NT2/D1 (cell line): Measurements from ENCODE around the gene SLC6A20.

Source experiments
- DNase-seq: peaks from one replicate; pipeline ENCODE4 v3.0.0-alpha.2; 2011; ENCODE audit warnings: low read depth, low spot score
- H3K27me3 ChIP-seq: 2 replicates; pipeline ENCODE4 v1.6.0; 2011; ENCODE audit warnings: mild to moderate bottlenecking; ENCODE audit not compliant: insufficient read length, insufficient read depth
- H3K36me3 ChIP-seq: 2 replicates; pipeline ENCODE4 v1.6.1; 2011; ENCODE audit warnings: mild to moderate bottlenecking, low read length, mixed read lengths; ENCODE audit not compliant: insufficient read depth, insufficient read length
- H3K4me1 ChIP-seq: 2 replicates; pipeline ENCODE4 v1.5.1; 2011; ENCODE audit not compliant: insufficient read depth, insufficient read length
- H3K4me3 ChIP-seq: 2 replicates; pipeline ENCODE4 v1.5.1; 2011; ENCODE audit warnings: low read depth; ENCODE audit not compliant: insufficient read length
- H3K9ac ChIP-seq: 2 replicates; pipeline ENCODE4 v1.6.0; 2011; ENCODE audit warnings: low read depth; ENCODE audit not compliant: insufficient read length
- H3K9me3 ChIP-seq: 2 replicates; pipeline ENCODE4 v1.5.1; 2011; ENCODE audit warnings: mild to moderate bottlenecking, low read length; ENCODE audit not compliant: insufficient read depth
- SUZ12 ChIP-seq: IDR thresholded peaks from 2 replicates; pipeline ENCODE4 v1.6.1; 2011; ENCODE audit not compliant: insufficient read length, insufficient read depth; ENCODE audit errors: extremely low read depth
- YY1 ChIP-seq: IDR thresholded peaks from 2 replicates; pipeline ENCODE4 v1.6.1; 2011; ENCODE audit not compliant: insufficient read length, insufficient read depth
- ZNF274 ChIP-seq: IDR thresholded peaks from 2 replicates; pipeline ENCODE4 v1.6.1; 2011; ENCODE audit warnings: mild to moderate bottlenecking, low read depth, low read length

Gene SLC6A20

GRCh38 chr3:45774581-45775521, 21.5 kb downstream of the SLC6A20 start:
- Histone ChIP-seq H3K9me3 (no peaks in the 10 kb centered on the region), H3K4me1 (peaks cover 8% of the 10 kb centered on the region), H3K36me3 (no peaks in the 10 kb centered on the region), H3K9ac (no peak overlapping the region), H3K4me3 (no peak overlapping the region), H3K27me3 (no peaks in the 10 kb centered on the region)
- no peak for DNase-seq
- TF ChIP-seq SUZ12, result no peak
- no peak for TF ChIP-seq YY1
- no peak for TF ChIP-seq ZNF274

GRCh38 chr3:45773714-45774449, 22.5 kb downstream of the SLC6A20 start:
- no peak for DNase-seq
- Histone ChIP-seq H3K9ac (no peak overlapping the region), H3K27me3 (no peaks in the 10 kb centered on the region), H3K4me3 (no peak overlapping the region), H3K36me3 (no peaks in the 10 kb centered on the region), H3K4me1 (peaks cover 7% of the 10 kb centered on the region), H3K9me3 (no peaks in the 10 kb centered on the region)
- TF ChIP-seq ZNF274, result no peak
- TF ChIP-seq SUZ12, result no peak
- TF ChIP-seq YY1, result no peak

- peaks cover 5% of the 10 kb centered on the region for H3K4me1 ChIP-seq
- H3K36me3 ChIP-seq, result no peaks in the 10 kb centered on the region
- no peak overlapping the region for H3K9ac ChIP-seq
- H3K4me3 ChIP-seq, result no peak overlapping the region
- H3K9me3 ChIP-seq, result peaks cover 2% of the 10 kb centered on the region; the same call in 1 of the 2 replicates
- TF ChIP-seq YY1 (no peak), SUZ12 (no peak), ZNF274 (no peak)
- no peaks in the 10 kb centered on the region for H3K27me3 ChIP-seq
- DNase-seq, result no peak
Observed at GRCh38 chr3:45773072-45773471, 23.3 kb downstream of the SLC6A20 start.

GRCh38 chr3:45772341-45773035, 23.8 kb downstream of the SLC6A20 start:
- H3K9me3 ChIP-seq, result peaks cover 8% of the 10 kb centered on the region
- H3K27me3 ChIP-seq, result no peaks in the 10 kb centered on the region
- no peak for TF ChIP-seq SUZ12
- no peak for TF ChIP-seq ZNF274
- TF ChIP-seq YY1, result no peak

GRCh38 chr3:45771831-45772230, 24.5 kb downstream of the SLC6A20 start:
- H3K4me1 ChIP-seq, result no peaks in the 10 kb centered on the region
- no peaks in the 10 kb centered on the region for H3K27me3 ChIP-seq
- no peak overlapping the region for H3K9ac ChIP-seq
- DNase-seq, result no peak
- H3K4me3 ChIP-seq, result no peak overlapping the region
- TF ChIP-seq SUZ12 (no peak), ZNF274 (no peak), YY1 (no peak)
- H3K36me3 ChIP-seq, result no peaks in the 10 kb centered on the region
- peaks cover 14% of the 10 kb centered on the region for H3K9me3 ChIP-seq

More at GRCh38 chr3:45772341-45773035, 23.8 kb downstream of the SLC6A20 start:
- DNase-seq, result no peak
- Histone ChIP-seq H3K4me1 (peaks cover 1% of the 10 kb centered on the region), H3K9ac (no peak overlapping the region), H3K4me3 (no peak overlapping the region), H3K36me3 (no peaks in the 10 kb centered on the region)

GRCh38 chr3:45771166-45771775, 25.1 kb downstream of the SLC6A20 start:
- H3K4me3 ChIP-seq, result no peak overlapping the region
- H3K4me1 ChIP-seq, result no peaks in the 10 kb centered on the region
- peaks cover 14% of the 10 kb centered on the region for H3K9me3 ChIP-seq
- no peak overlapping the region for H3K9ac ChIP-seq
- TF ChIP-seq YY1, result no peak
- no peak for TF ChIP-seq SUZ12
- TF ChIP-seq ZNF274, result no peak
- no peaks in the 10 kb centered on the region for H3K27me3 ChIP-seq
- DNase-seq, result no peak
- H3K36me3 ChIP-seq, result no peaks in the 10 kb centered on the region
